H9 (cell line): ENCODE results near the gene ARID2. TPM values are rescaled to one million over a fixed set of nuclear protein-coding genes. Genes with fewer than 3 reads are reported as not detected.

ENCODE experiments used
- DNase-seq: peaks from one replicate; pipeline ENCODE4 v3.0.0-alpha.2; 2017
- H2AFZ ChIP-seq: one replicate; pipeline ENCODE4 v1.6.1; 2013; ENCODE audit warnings: mild to moderate bottlenecking, low read length, control low read depth, moderate library complexity
- H2AK5ac ChIP-seq: 2 replicates; pipeline ENCODE4 v1.6.1; 2013; ENCODE audit warnings: low read length, control low read depth, mixed read lengths; ENCODE audit not compliant: insufficient read length
- H2BK120ac ChIP-seq: one replicate; pipeline ENCODE4 v1.6.1; 2013; ENCODE audit warnings: low read depth, mild to moderate bottlenecking, low read length, control low read depth, inconsistent platforms; ENCODE audit not compliant: poor library complexity, severe bottlenecking
- H2BK12ac ChIP-seq: 2 replicates; pipeline ENCODE4 v1.6.1; 2013; ENCODE audit warnings: low read length, control low read depth, mixed read lengths, low read depth; ENCODE audit not compliant: insufficient read length
- H2BK15ac ChIP-seq: 2 replicates; pipeline ENCODE4 v1.6.1; 2013; ENCODE audit warnings: low read depth, low read length, control low read depth
- H2BK20ac ChIP-seq: one replicate; pipeline ENCODE4 v1.6.1; 2013; ENCODE audit warnings: low read depth, mild to moderate bottlenecking, low read length, control low read depth, inconsistent platforms; ENCODE audit not compliant: poor library complexity, severe bottlenecking
- H2BK5ac ChIP-seq: 2 replicates; pipeline ENCODE4 v1.6.1; 2013; ENCODE audit warnings: low read length, control low read depth, mixed read lengths; ENCODE audit not compliant: insufficient read length
- H3K14ac ChIP-seq: 2 replicates; pipeline ENCODE4 v1.6.1; 2013; ENCODE audit warnings: low read length, control low read depth; ENCODE audit not compliant: insufficient read depth
- H3K18ac ChIP-seq: 2 replicates; pipeline ENCODE4 v1.6.1; 2013; ENCODE audit warnings: low read depth, mild to moderate bottlenecking, mixed read lengths, low read length, control low read depth; ENCODE audit not compliant: insufficient read length
- H3K23ac ChIP-seq: 2 replicates; pipeline ENCODE4 v1.6.1; 2013; ENCODE audit warnings: low read length, control low read depth, mixed read lengths, low read depth; ENCODE audit not compliant: insufficient read length
- H3K23me2 ChIP-seq: 2 replicates; pipeline ENCODE4 v1.6.1; 2013; ENCODE audit warnings: low read depth, mild to moderate bottlenecking, mixed read lengths, low read length, control low read depth; ENCODE audit not compliant: insufficient read length, poor library complexity, severe bottlenecking
- H3K27ac ChIP-seq: 2 replicates; pipeline ENCODE4 v1.5.1; 2013; ENCODE audit warnings: low read length, control low read depth, mixed read lengths, low read depth; ENCODE audit not compliant: insufficient read length
- H3K27me3 ChIP-seq: 2 replicates; pipeline ENCODE4 v1.6.1; 2013; ENCODE audit warnings: low read length, control low read depth, inconsistent platforms; ENCODE audit not compliant: insufficient read depth
- H3K4ac ChIP-seq: 2 replicates; pipeline ENCODE4 v1.6.1; 2013; ENCODE audit warnings: low read depth, mild to moderate bottlenecking, control low read depth, inconsistent platforms, low read length, moderate library complexity
- H3K4me1 ChIP-seq: 2 replicates; pipeline ENCODE4 v1.6.1; 2013; ENCODE audit warnings: low read length, control low read depth, inconsistent platforms; ENCODE audit not compliant: insufficient read depth
- H3K4me2 ChIP-seq: 2 replicates; pipeline ENCODE4 v1.6.1; 2013; ENCODE audit warnings: low read length, control low read depth, mixed read lengths; ENCODE audit not compliant: insufficient read length, insufficient read depth
- H3K56ac ChIP-seq: 2 replicates; pipeline ENCODE4 v1.6.1; 2013; ENCODE audit warnings: low read depth, mild to moderate bottlenecking, mixed read lengths, low read length, control low read depth; ENCODE audit not compliant: insufficient read length
- H3K79me1 ChIP-seq: 2 replicates; pipeline ENCODE4 v1.6.1; 2013; ENCODE audit warnings: low read depth, mild to moderate bottlenecking, moderate library complexity, low read length, control low read depth, inconsistent platforms; ENCODE audit not compliant: insufficient read depth, poor library complexity, severe bottlenecking
- H3K79me2 ChIP-seq: 2 replicates; pipeline ENCODE4 v1.6.1; 2013; ENCODE audit warnings: low read length, control low read depth, inconsistent platforms; ENCODE audit not compliant: insufficient read depth
- H3K9ac ChIP-seq: 2 replicates; pipeline ENCODE4 v1.6.1; 2013; ENCODE audit warnings: low read length, control low read depth, mixed read lengths; ENCODE audit not compliant: insufficient read length; ENCODE audit errors: extremely low read depth
- H3K9me3 ChIP-seq: one replicate; pipeline ENCODE4 v1.6.1; 2013; ENCODE audit warnings: low read depth, low read length, inconsistent platforms; ENCODE audit not compliant: control insufficient read depth
- H3T11ph ChIP-seq: one replicate; pipeline ENCODE4 v1.6.1; 2013; ENCODE audit warnings: mild to moderate bottlenecking, low read length, control low read depth, inconsistent platforms
- H4K20me1 ChIP-seq: one replicate; pipeline ENCODE4 v1.6.1; 2013; ENCODE audit not compliant: control insufficient read depth, insufficient read length, insufficient read depth
- H4K5ac ChIP-seq: 2 replicates; pipeline ENCODE4 v1.6.1; 2013; ENCODE audit warnings: low read depth, mild to moderate bottlenecking, mixed read lengths, low read length, control low read depth; ENCODE audit not compliant: insufficient read length
- H4K8ac ChIP-seq: replicated peaks from 2 replicates; pipeline ENCODE4 v1.6.1; 2013; ENCODE audit warnings: low read length, control low read depth, mixed read lengths, low read depth; ENCODE audit not compliant: insufficient read length
- H4K91ac ChIP-seq: 2 replicates; pipeline ENCODE4 v1.6.1; 2013; ENCODE audit warnings: low read depth, mild to moderate bottlenecking, moderate library complexity, mixed read lengths, low read length, control low read depth; ENCODE audit not compliant: insufficient read length
- H3K27ac Mint-ChIP-seq, 3 experiments: 2 replicates in 2 of 3; 3 replicates in 1 of 3; pipeline ENCODE4 v1.8.0; 2020 to 2021; ENCODE audit warnings: mixed read lengths in 3 of 3, mild to moderate bottlenecking in 1 of 3, moderate library complexity in 1 of 3
- H3K27me3 Mint-ChIP-seq: 2 replicates; pipeline ENCODE4 v1.8.0; 2021; ENCODE audit warnings: low read depth, mild to moderate bottlenecking, moderate library complexity, mixed read lengths
- H3K36me3 Mint-ChIP-seq, 3 experiments: 2 replicates in 2 of 3; 3 replicates in 1 of 3; pipeline ENCODE4 v1.8.0; 2020 to 2021; ENCODE audit warnings: low read depth in 3 of 3, mixed read lengths in 3 of 3; ENCODE audit not compliant: insufficient read depth in 1 of 3
- H3K4me1 Mint-ChIP-seq, 2 experiments: 2 replicates each; pipeline ENCODE4 v1.8.0; 2020; ENCODE audit warnings: mixed read lengths in 2 of 2
- H3K4me3 Mint-ChIP-seq, 2 experiments: 2 replicates in 1 of 2; 3 replicates in 1 of 2; pipeline ENCODE4 v1.8.0; 2020 to 2021; ENCODE audit warnings: mild to moderate bottlenecking in 2 of 2, mixed read lengths in 2 of 2, moderate library complexity in 1 of 2
- H3K9me3 Mint-ChIP-seq, 2 experiments: 2 replicates in 1 of 2; 3 replicates in 1 of 2; pipeline ENCODE4 v1.8.0; 2020; ENCODE audit warnings: mild to moderate bottlenecking in 2 of 2, mixed read lengths in 2 of 2, moderate library complexity in 1 of 2
- WGBS: extraction: QIAGEN DNeasy Blood & Tissue Kit; methylation state at CpG from one replicate; pipeline ENCODE4 v1.1.7; 2013; ENCODE audit warnings: missing lambda C conversion rate, low lambda C conversion rate, mixed read lengths; ENCODE audit not compliant: insufficient read length; ENCODE audit errors: extremely low coverage; 5-methylcytosine and 5-hydroxymethylcytosine counted together
- total RNA-seq: library from RNA; stranded (reverse); gene quantifications from 2 replicates; pipeline ENCODE4 v1.2.1, GENCODE V29; 2021
- TF ChIP-seq, protein P1 (sequence below): fragments of 200-600 bp; sonication (generic); conservative IDR thresholded peaks from 3 replicates; pipeline ENCODE4 v1.8.0; 2021; ENCODE audit warnings: antibody characterized with exemption, mild to moderate bottlenecking

ARID2 gene
- total RNA-seq, 1 experiment from 2014 or later: 63.8 TPM

- TF ChIP-seq, protein P1, sequence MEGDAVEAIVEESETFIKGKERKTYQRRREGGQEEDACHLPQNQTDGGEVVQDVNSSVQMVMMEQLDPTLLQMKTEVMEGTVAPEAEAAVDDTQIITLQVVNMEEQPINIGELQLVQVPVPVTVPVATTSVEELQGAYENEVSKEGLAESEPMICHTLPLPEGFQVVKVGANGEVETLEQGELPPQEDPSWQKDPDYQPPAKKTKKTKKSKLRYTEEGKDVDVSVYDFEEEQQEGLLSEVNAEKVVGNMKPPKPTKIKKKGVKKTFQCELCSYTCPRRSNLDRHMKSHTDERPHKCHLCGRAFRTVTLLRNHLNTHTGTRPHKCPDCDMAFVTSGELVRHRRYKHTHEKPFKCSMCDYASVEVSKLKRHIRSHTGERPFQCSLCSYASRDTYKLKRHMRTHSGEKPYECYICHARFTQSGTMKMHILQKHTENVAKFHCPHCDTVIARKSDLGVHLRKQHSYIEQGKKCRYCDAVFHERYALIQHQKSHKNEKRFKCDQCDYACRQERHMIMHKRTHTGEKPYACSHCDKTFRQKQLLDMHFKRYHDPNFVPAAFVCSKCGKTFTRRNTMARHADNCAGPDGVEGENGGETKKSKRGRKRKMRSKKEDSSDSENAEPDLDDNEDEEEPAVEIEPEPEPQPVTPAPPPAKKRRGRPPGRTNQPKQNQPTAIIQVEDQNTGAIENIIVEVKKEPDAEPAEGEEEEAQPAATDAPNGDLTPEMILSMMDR: no peak
- Histone ChIP-seq H3K23me2 (no peaks in the 10 kb centered on the region), H3T11ph (no peak overlapping the region), H3K23ac (no peak overlapping the region), H4K8ac (no peak overlapping the region), H3K4me2 (no peak overlapping the region), H4K5ac (no peak overlapping the region), H4K20me1 (no peaks in the 10 kb centered on the region), H2BK120ac (no peak overlapping the region), H3K79me2 (no peaks in the 10 kb centered on the region), H3K4ac (no peak overlapping the region), H3K9ac (no peak overlapping the region), H2AK5ac (no peak overlapping the region), H3K14ac (no peak overlapping the region), H2BK5ac (no peak overlapping the region), H3K18ac (no peak overlapping the region), H2BK15ac (no peak overlapping the region), H3K27ac (no peak overlapping the region), H3K79me1 (no peaks in the 10 kb centered on the region), H2BK20ac (no peak overlapping the region), H3K27me3 (no peaks in the 10 kb centered on the region), H2AFZ (no peak overlapping the region), H3K9me3 (no peaks in the 10 kb centered on the region), H4K91ac (no peak overlapping the region), H3K4me1 (no peaks in the 10 kb centered on the region; the same call in 1 of the 2 replicates), H2BK12ac (no peak overlapping the region), H3K56ac (no peak overlapping the region)
- Mint-ChIP-seq H3K27me3 (no peaks in the 10 kb centered on the region), H3K27ac (no peak overlapping the region), H3K36me3 (no peaks in the 10 kb centered on the region), H3K4me1 (peaks cover 11 to 13% of the 10 kb centered on the region in 2 experiments), H3K9me3 (no peaks in the 10 kb centered on the region), H3K4me3 (no peak overlapping the region)
- no CpG with 5 or more reads among the region's 1 CpG for WGBS
- no peak for DNase-seq
These were observed 42.2 kb upstream of the ARID2 start for GRCh38 chr12:45687081-45688015.
